ENCODE measurements around the gene SLC34A1. TPM values are rescaled to one million over a fixed set of nuclear protein-coding genes. Genes with fewer than 3 reads are reported as not detected.

SLC34A1 gene
- polyA plus RNA-seq, 1 donor: not detected

DNA sequence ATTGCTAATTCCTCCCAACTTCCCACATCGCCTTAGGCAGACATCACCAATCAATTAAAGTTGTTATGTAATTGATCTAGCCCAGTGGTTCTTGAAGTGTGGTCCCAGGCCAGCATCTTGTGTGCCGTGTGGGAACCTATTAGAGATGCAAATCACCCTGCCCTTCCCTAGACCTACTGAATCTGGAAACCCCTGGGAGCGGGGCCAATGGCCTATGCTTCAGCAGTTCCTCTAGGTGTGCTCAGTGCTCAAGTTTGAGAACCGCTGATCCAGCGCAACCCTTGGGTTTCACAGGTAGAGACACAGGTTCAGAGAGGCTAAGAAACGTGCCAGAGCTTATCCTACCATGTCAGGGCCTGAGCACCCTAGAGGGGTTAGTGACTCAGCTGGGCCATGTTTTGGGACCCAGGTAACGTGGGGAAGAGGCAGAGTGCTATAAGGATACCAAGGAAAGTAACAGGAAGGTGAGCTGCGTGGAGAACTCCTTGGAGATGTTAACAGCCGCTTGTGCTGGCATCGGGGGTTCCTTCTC, 4.4 kb downstream of the SLC34A1 start:
- DNase-seq: no peak

DNA sequence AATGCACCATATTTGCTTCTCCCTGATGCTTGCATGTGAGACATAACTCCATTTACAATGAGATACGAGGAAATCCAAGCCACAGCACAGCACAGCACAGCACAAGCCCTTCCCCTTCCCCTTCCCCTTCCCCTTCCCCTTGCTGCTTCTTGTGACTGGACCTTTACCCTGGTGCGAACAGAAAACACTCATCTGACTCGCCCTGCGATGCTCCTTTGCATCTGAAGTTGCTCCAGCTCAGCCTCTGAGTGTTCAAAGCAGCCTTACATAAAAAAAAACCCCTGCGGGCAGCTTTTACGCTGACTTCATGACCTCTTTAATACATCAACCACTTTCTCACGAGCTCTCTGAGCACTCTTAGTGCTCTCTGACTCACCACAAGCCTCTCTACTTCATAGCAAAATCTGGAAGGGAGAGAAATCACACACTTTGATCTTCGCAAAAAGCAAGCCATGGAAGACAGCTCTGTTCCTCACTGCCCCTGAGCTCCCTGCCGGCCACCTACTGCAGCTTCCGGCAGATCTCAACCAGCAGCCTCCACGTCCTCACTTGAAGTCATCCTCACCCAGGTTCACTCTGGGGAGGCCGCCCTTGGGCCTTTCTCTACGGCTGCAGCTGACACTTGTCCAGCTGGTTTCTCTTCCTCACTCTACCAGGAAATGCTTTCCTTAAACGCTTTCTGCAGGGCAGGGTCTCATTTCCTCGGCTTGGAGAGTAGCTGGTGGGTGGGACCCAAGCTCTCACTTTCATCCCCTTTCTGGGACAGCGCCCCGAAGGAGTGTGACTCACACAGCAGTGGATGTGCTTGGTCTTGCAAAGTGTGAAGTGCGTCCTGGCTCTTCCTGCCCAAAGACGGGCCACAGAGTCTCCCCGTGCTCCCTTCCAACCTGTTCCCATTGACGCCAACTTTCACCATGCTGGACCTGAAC, 5.3 kb downstream of the SLC34A1 start:
- no peak for DNase-seq

DNA sequence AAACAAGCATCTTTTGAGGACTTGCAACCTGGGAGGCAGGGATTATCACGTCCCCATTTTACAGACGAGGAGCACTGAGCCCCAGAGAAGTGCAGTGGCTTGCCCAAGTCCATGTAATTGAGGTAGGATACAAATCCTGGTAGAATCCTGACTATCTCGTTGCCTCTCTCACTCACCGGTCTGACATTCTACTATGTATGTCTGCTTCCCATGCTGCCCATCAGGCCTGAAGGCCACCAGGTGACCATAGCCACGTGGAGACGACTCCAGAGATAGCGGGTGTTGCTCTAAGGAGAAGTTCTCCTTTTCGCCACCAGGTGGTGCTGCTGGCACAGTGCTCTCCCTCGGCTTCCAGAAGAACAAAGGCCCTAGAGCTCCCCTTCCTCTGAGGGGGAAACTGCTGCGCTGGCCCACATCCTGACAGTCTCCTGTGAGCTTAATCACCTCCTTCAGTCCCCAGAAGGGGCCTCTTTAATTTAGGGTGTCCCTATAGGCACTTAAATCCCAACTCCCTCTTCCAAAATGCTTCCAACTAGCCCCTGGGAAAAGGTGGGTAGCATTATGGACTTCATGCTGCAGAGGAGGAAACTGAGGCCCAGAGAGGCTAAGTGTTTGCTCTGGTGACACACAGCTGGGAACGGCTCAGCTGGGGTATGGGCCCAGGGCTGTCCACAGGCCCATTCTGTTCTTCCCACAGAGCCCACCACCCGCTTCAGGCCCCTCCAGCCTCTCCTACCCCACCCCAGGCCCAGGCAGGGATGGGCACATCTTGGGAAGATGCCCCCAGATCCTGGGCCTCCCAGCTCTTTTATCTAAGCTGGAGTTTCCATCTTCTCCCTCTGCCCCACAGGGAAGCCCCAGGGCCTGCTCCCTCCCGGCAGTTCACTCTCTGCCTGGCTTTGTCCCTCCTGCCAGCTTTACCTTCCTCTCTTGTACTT, 6.4 kb downstream of the SLC34A1 start:
- peak; percentile 89 for DNase-seq

GRCh38 chr5:177392765-177393164, 8.5 kb downstream of the SLC34A1 start:
- no peak for DNase-seq

- DNase-seq: no peak
Measured at GRCh38 chr5:177393206-177393765, 9.1 kb downstream of the SLC34A1 start.

DNA sequence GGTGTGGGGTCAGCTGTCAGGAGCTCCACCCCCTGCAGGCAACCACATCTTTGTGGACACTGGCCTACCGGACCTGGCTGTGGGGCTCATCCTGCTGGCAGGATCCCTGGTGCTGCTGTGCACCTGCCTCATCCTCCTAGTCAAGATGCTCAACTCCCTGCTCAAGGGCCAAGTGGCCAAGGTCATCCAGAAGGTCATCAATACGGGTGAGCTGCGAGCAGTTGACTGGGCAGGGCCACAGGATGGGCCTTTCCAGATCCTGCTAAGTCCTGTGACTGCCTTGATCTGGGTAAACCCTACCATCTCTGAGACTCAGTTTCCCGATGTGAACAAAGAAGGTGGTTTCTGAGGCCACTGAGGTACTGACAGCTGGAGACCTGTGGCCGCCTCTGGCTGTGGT, 9.8 kb downstream of the SLC34A1 start:
- no peak for DNase-seq

- no peak for DNase-seq
Measured at GRCh38 chr5:177396078-177396477, 11.8 kb downstream of the SLC34A1 start.

DNA sequence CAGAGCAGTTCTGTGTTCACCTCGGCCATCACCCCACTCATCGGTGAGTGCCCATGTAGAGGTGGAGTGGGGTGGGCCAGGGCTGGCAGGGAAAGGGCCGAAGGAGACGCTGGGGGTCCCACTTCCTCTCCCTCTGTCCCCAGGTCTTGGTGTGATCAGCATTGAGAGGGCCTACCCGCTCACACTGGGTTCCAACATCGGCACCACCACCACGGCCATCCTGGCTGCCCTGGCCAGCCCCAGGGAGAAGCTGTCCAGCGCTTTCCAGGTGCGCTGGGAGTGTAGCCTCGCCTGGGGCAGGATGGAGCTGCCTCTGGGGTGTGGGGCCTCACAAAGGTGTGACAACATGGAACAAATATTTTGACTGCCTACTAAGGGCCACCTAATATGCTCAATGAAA, 12.6 kb downstream of the SLC34A1 start:
- DNase-seq: no peak

- DNase-seq: no peak
Measured at GRCh38 chr5:177397875-177398390, 13.7 kb downstream of the SLC34A1 start.

DNA sequence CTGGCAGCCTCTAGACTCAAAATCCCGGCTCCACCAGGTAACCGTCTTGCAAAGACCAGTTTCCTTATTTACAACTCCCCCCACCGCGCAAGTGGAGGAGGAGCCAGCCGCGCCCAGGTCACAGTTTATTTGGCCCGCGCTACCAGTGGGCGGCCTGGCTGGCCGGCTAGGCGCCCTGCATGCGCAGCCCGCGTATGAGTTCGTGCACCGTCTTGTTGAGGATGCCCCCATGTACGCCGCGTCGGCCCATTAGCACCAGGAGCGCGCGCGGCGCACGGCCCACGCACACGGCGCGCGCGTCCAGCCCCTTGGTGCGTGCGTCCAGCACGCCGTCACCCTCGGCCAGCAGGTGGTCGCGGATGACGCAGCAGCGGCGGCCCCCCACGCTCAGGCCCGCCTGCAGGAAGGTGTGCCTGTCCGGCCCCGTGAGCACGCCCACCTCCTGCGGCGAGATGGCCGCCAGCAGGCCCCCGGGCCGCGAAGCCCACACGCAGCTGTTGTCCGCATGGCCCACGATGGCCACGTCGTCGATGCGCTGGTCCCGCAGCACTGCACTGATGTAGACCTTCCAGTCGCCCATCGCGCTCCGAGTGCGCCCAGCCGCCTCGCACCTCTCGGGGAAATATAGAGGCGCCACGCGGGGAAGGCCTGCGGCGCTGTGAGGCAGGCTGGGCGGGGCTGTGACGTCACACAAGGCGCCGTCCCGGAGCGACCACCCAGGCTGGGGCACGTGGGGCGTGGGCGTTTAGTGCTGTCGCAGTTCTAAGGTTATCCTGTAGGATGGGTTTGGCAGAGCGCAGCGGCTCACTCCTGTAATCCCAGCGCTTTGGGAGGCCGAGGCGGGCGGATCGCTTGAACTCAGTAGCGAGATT, 16.0 kb downstream of the SLC34A1 start, which contains the start of gene PFN3:
TSS of gene PFN3 (minus strand) at position 665 of the 872 bp plus-strand sequence. CDS start at position 580, 85 bp downstream.
- DNase-seq: no peak

- no peak for DNase-seq
Measured at GRCh38 chr5:177402271-177403043, 18.2 kb downstream of the SLC34A1 start.

- no peak for DNase-seq
Measured at GRCh38 chr5:177403102-177403791, 19.0 kb downstream of the SLC34A1 start.

GRCh38 chr5:177403792-177404640, 19.8 kb downstream of the SLC34A1 start:
- peak; percentile 84 for DNase-seq

- DNase-seq: no peak
Measured at GRCh38 chr5:177404641-177405179, 20.5 kb downstream of the SLC34A1 start.

DNA sequence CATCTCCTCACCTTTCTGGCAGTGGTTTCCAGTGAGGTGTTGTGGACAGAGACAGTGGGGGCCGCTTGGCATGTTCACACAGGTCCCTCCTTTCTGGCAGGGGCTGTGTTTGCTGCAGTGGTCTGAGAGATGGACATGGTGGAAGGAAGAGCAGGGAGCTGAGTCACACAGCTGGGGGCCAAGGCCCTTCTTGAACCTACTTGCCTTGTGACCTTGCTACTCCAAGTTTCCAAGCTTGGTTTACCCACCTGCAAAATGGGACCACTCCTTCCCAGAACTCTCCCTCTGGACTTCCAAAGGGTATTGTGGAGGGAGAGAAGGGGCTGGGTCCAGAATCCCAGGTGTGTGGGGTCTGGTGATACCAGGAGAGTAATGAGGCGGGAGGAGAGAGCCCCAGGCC, 21.1 kb downstream of the SLC34A1 start:
- DNase-seq: no peak

GRCh38 chr5:177405805-177406204, 21.6 kb downstream of the SLC34A1 start:
- no peak for DNase-seq

- DNase-seq: no peak
Measured at GRCh38 chr5:177409043-177409801, 25.0 kb downstream of the SLC34A1 start, which contains the start of gene F12. F12 (minus strand) TSS chr5:177409564; CDS start chr5:177409527, 37 bp downstream.

DNA sequence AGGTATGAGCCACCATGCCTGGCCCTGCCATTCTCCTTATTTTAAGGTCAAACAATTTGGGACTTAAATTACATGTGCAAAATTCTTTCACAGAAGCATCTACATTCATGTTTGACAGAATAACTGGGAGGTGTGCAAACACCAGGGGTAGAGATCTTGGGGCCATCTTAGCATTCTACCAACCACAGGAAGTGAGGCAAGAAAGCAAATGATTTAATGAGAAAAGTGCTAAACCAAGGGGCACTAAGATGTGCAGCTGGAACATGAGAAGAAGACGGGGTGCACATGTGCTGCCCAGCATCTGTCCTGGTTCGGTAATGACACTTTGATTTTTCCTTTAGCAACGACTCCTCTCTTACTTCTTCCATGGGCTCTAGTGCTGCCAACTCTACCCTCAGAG, 26.3 kb downstream of the SLC34A1 start:
- no peak for DNase-seq
